HEK293T (cell line): Measurements from ENCODE around the gene HNRNPUL2.

ENCODE experiments used
- CTCF ChIA-PET: fragments of 350-600 bp; formaldehyde crosslinking; extraction: SDS; loops from one replicate; lab custom pipeline; 2021; ENCODE audit warnings: antibody characterized with exemption, inconsistent platforms; lab: Yijun Ruan, JAX
- POLR2A ChIA-PET: fragments of 350-600 bp; formaldehyde crosslinking; extraction: SDS; loops from one replicate; lab custom pipeline; 2020; ENCODE audit warnings: antibody characterized with exemption, inconsistent platforms; lab: Yijun Ruan, JAX
- DNase-seq: peaks from one replicate; pipeline ENCODE4 v3.0.0; 2012; ENCODE audit warnings: mixed read lengths; ENCODE audit errors: extremely low spot score
- ARNT ChIP-seq: fragments of 450-650 bp; IDR thresholded peaks from 2 replicates; pipeline ENCODE4 v1.6.1; 2017; ENCODE audit warnings: mild to moderate bottlenecking
- BHLHE40 ChIP-seq: fragments of 450-650 bp; IDR thresholded peaks from 2 replicates; pipeline ENCODE4 v1.6.1; 2016; ENCODE audit warnings: mild to moderate bottlenecking, moderate library complexity, borderline replicate concordance
- CTBP1 ChIP-seq: fragments of 450-650 bp; IDR thresholded peaks from 2 replicates; pipeline ENCODE4 v1.6.1; 2016; ENCODE audit warnings: borderline replicate concordance
- ELF4 ChIP-seq: fragments of 450-650 bp; IDR thresholded peaks from 2 replicates; pipeline ENCODE4 v1.6.1; 2017; ENCODE audit warnings: antibody characterized with exemption
- FOXA1 ChIP-seq: fragments of 450-650 bp; IDR thresholded peaks from 2 replicates; pipeline ENCODE4 v1.6.1; 2016; ENCODE audit warnings: mild to moderate bottlenecking
- FOXK2 ChIP-seq: fragments of 450-650 bp; IDR thresholded peaks from 2 replicates; pipeline ENCODE4 v1.6.1; 2016; ENCODE audit warnings: mild to moderate bottlenecking
- FOXM1 ChIP-seq: fragments of 450-650 bp; IDR thresholded peaks from 2 replicates; pipeline ENCODE4 v1.6.1; 2017; ENCODE audit warnings: mild to moderate bottlenecking, borderline replicate concordance
- HDGF ChIP-seq: fragments of 450-650 bp; IDR thresholded peaks from 2 replicates; pipeline ENCODE4 v1.6.1; 2017; ENCODE audit warnings: antibody characterized with exemption, borderline replicate concordance
- L3MBTL2 ChIP-seq: fragments of 450-650 bp; conservative IDR thresholded peaks from 2 replicates; pipeline ENCODE4 v1.6.1; 2016; ENCODE audit warnings: mild to moderate bottlenecking
- LEF1 ChIP-seq: fragments of 450-650 bp; IDR thresholded peaks from 2 replicates; pipeline ENCODE4 v1.6.1; 2017; ENCODE audit warnings: mild to moderate bottlenecking, borderline replicate concordance
- NFRKB ChIP-seq: fragments of 450-650 bp; IDR thresholded peaks from 2 replicates; pipeline ENCODE4 v1.6.1; 2016; ENCODE audit warnings: mild to moderate bottlenecking, moderate library complexity
- PKNOX1 ChIP-seq: fragments of 450-650 bp; IDR thresholded peaks from 2 replicates; pipeline ENCODE4 v1.6.1; 2016
- SP1 ChIP-seq: fragments of 450-650 bp; IDR thresholded peaks from 2 replicates; pipeline ENCODE4 v1.6.1; 2017
- SUZ12 ChIP-seq: fragments of 450-650 bp; IDR thresholded peaks from 2 replicates; pipeline ENCODE4 v1.6.1; 2016; ENCODE audit warnings: mild to moderate bottlenecking
- TARDBP ChIP-seq: fragments of 450-650 bp; IDR thresholded peaks from 2 replicates; pipeline ENCODE4 v1.6.1; 2016
- ZNF384 ChIP-seq: fragments of 450-650 bp; IDR thresholded peaks from 2 replicates; pipeline ENCODE4 v1.6.1; 2016

HNRNPUL2 gene

GRCh38 chr11:62727165-62727871 is at the start of gene HNRNPUL2:
HNRNPUL2 (minus strand) TSS chr11:62727457; CDS start chr11:62727156, 301 bp downstream.
- DNase-seq = peak; percentile 92
- ChIA-PET CTCF (interaction anchor here (0.6 to 1.5 kb wide), 3 partner anchors 9 to 59 kb away, joined by 3 to 6 read pairs (median 5); partner anchors contain the start of gene TMEM179B), POLR2A (interaction anchor here (0.6 to 7.7 kb wide), 39 partner anchors 11 to 954 kb away, joined by 3 to 97 read pairs (median 6); partner anchors contain the start of genes BSCL2, C11orf98, CSKMT and EEF1G)
- TF ChIP-seq FOXK2 (no peak), FOXA1 (no peak), CTBP1 (peak; percentile 47; the same call in 1 of the 2 replicates), PKNOX1 (no peak), TARDBP (no peak), ZNF384 (no peak), ARNT (peak; percentile 91), HDGF (no peak), NFRKB (no peak), FOXM1 (peak; percentile 18; the same call in 1 of the 2 replicates), SP1 (no peak), L3MBTL2 (peak; percentile 98), SUZ12 (no peak), BHLHE40 (no peak)

GRCh38 chr11:62775646-62776045 is 48.4 kb upstream of the HNRNPUL2 start:
- DNase-seq = no peak
- POLR2A ChIA-PET = interaction anchor here (1.3 to 3.4 kb wide), 9 partner anchors 11 to 111 kb away, joined by 3 to 18 read pairs (median 6); partner anchors contain the start of genes C11orf98, CSKMT, HNRNPUL2 and TMEM179B
- TF ChIP-seq L3MBTL2 (no peak), FOXK2 (no peak), ZNF384 (no peak), LEF1 (no peak), HDGF (no peak), PKNOX1 (no peak), NFRKB (no peak), TARDBP (no peak), SUZ12 (no peak), ARNT (no peak), FOXM1 (no peak), FOXA1 (no peak)
- CTCF ChIA-PET = interaction anchor here (1.1 to 1.8 kb wide), 2 partner anchors 11 to 380 kb away, joined by 3 to 8 read pairs; no protein-coding TSS in a partner anchor

GRCh38 chr11:62774407-62774806 is 47.1 kb upstream of the HNRNPUL2 start:
- ChIA-PET CTCF (interaction anchor here (0.7 to 1.8 kb wide), 3 partner anchors 12 to 379 kb away, joined by 3 to 8 read pairs (median 3); no protein-coding TSS in a partner anchor), POLR2A (interaction anchor here (1.4 to 3.4 kb wide), 8 partner anchors 13 to 107 kb away, joined by 3 to 18 read pairs (median 6); partner anchors contain the start of genes HNRNPUL2, TMEM179B, TTC9C and ZBTB3)
- TF ChIP-seq FOXK2 = no peak
- no peak for TF ChIP-seq HDGF
- TF ChIP-seq ELF4 = no peak
- no peak for TF ChIP-seq LEF1
- no peak for TF ChIP-seq ARNT
- no peak for TF ChIP-seq TARDBP
- TF ChIP-seq NFRKB = no peak
- no peak for TF ChIP-seq SUZ12
- no peak for TF ChIP-seq L3MBTL2
- no peak for TF ChIP-seq PKNOX1
- no peak for TF ChIP-seq FOXM1
- no peak for TF ChIP-seq FOXA1
- no peak for TF ChIP-seq CTBP1
- TF ChIP-seq BHLHE40 = no peak
- TF ChIP-seq ZNF384 = no peak
- no peak for TF ChIP-seq SP1

GRCh38 chr11:62771144-62772021 is 44.1 kb upstream of the HNRNPUL2 start, which contains the start of gene TAF6L:
TAF6L (plus strand) TSS chr11:62771396; CDS start chr11:62775784, 4,388 bp downstream.
- ChIA-PET POLR2A (interaction anchor here (0.8 to 5.5 kb wide), 23 partner anchors 10 to 180 kb away, joined by 3 to 64 read pairs (median 4); partner anchors contain the start of genes C11orf98, CSKMT, HNRNPUL2 and LRRN4CL), CTCF (interaction anchor here (0.6 to 3.4 kb wide), 5 partner anchors 15 to 229 kb away, joined by 3 to 16 read pairs (median 4); partner anchors contain the start of gene ZBTB3)
- DNase-seq = peak; percentile 92
- TF ChIP-seq CTBP1 = 0 out of 2 replicates have a peak, but pooled peaks have one; percentile 24
- peak; percentile 81 for TF ChIP-seq TARDBP
- TF ChIP-seq PKNOX1 = no peak
- peak; percentile 84 for TF ChIP-seq L3MBTL2
- TF ChIP-seq FOXM1 = peak; percentile 13; the same call in 1 of the 2 replicates

More at GRCh38 chr11:62774407-62774806, 47.1 kb upstream of the HNRNPUL2 start:
- DNase-seq = no peak
